Astrocyte (in vitro differentiated cells and primary cell): ENCODE measurements around the gene ATRNL1. TPM values are rescaled to one million over a fixed set of nuclear protein-coding genes. Genes with fewer than 3 reads are reported as not detected.

Experiments used
- DNase-seq: peaks from one replicate; pipeline ENCODE4 v3.0.0-alpha.2; 2010; ENCODE audit warnings: low read depth
- FAIRE-seq: peaks from 2 replicates; lab custom pipeline; 2011; peaks lifted over from hg19 to GRCh38; lab: Jason Lieb, UNC
- H2AFZ ChIP-seq: 2 replicates; pipeline ENCODE4 v1.6.0; 2012; ENCODE audit warnings: low read depth, low read length, inconsistent platforms
- H3K27ac ChIP-seq: 2 replicates; pipeline ENCODE4 v1.5.1; 2011; ENCODE audit warnings: low read depth, low read length, inconsistent platforms
- H3K27me3 ChIP-seq: 2 replicates; pipeline ENCODE4 v1.6.0; 2011; ENCODE audit warnings: low read length, inconsistent platforms; ENCODE audit not compliant: insufficient read depth
- H3K36me3 ChIP-seq: 2 replicates; pipeline ENCODE4 v1.5.1; 2011; ENCODE audit warnings: low read length, inconsistent platforms; ENCODE audit not compliant: insufficient read depth
- H3K4me1 ChIP-seq: 2 replicates; pipeline ENCODE4 v1.5.1; 2011; ENCODE audit warnings: low read length, inconsistent platforms; ENCODE audit not compliant: insufficient read depth
- H3K4me2 ChIP-seq: 2 replicates; pipeline ENCODE4 v1.6.0; 2012; ENCODE audit warnings: low read length, inconsistent platforms
- H3K4me3 ChIP-seq: 2 replicates; pipeline ENCODE4 v1.5.1; 2011; ENCODE audit warnings: low read depth, mild to moderate bottlenecking, low read length, inconsistent platforms; ENCODE audit not compliant: insufficient read depth
- H3K79me2 ChIP-seq: 2 replicates; pipeline ENCODE4 v1.6.0; 2012; ENCODE audit warnings: mild to moderate bottlenecking, low read length, inconsistent platforms; ENCODE audit not compliant: insufficient read depth
- H3K9ac ChIP-seq: 2 replicates; pipeline ENCODE4 v1.6.0; 2012; ENCODE audit warnings: mild to moderate bottlenecking, low read length, inconsistent platforms
- H3K9me3 ChIP-seq: 2 replicates; pipeline ENCODE4 v1.5.1; 2012; ENCODE audit warnings: low read depth, mild to moderate bottlenecking, low read length, inconsistent platforms; ENCODE audit not compliant: insufficient read depth
- H4K20me1 ChIP-seq: 2 replicates; pipeline ENCODE4 v1.6.0; 2012; ENCODE audit warnings: low read length, inconsistent platforms; ENCODE audit not compliant: insufficient read depth
- H3K27ac Mint-ChIP-seq: one replicate; pipeline ENCODE4 v1.8.0; 2021; ENCODE audit warnings: mild to moderate bottlenecking, mixed read lengths; ENCODE audit not compliant: unreplicated experiment
- H3K27me3 Mint-ChIP-seq: one replicate; pipeline ENCODE4 v1.8.0; 2021; ENCODE audit warnings: low read depth, mixed read lengths; ENCODE audit not compliant: unreplicated experiment
- H3K36me3 Mint-ChIP-seq: one replicate; pipeline ENCODE4 v1.8.0; 2021; ENCODE audit warnings: low read depth, mixed read lengths; ENCODE audit not compliant: unreplicated experiment
- H3K4me1 Mint-ChIP-seq: one replicate; pipeline ENCODE4 v1.8.0; 2021; ENCODE audit warnings: low read depth, mixed read lengths; ENCODE audit not compliant: unreplicated experiment
- H3K4me3 Mint-ChIP-seq: one replicate; pipeline ENCODE4 v1.8.0; 2021; ENCODE audit warnings: mild to moderate bottlenecking, moderate library complexity, mixed read lengths; ENCODE audit not compliant: unreplicated experiment
- H3K9me3 Mint-ChIP-seq: one replicate; pipeline ENCODE4 v1.8.0; 2021; ENCODE audit warnings: mild to moderate bottlenecking, mixed read lengths; ENCODE audit not compliant: unreplicated experiment
- EZH2 ChIP-seq: IDR thresholded peaks from 2 replicates; pipeline ENCODE4 v1.6.1; 2012; ENCODE audit warnings: mild to moderate bottlenecking, low read length, inconsistent platforms; ENCODE audit not compliant: insufficient read depth
- total RNA-seq: library from RNA; stranded (reverse); gene quantifications from 2 replicates; pipeline ENCODE4 v1.2.1, GENCODE V29; 2021
- TF ChIP-seq, protein P1 (sequence below): IDR thresholded peaks from 2 replicates; pipeline ENCODE4 v1.5.1; 2011; ENCODE audit warnings: low read depth, mild to moderate bottlenecking, inconsistent platforms, low read length, moderate library complexity; ENCODE audit not compliant: insufficient read depth

ATRNL1 gene
- total RNA-seq, 1 donor from 2014 or later: 17.5 TPM

DNA sequence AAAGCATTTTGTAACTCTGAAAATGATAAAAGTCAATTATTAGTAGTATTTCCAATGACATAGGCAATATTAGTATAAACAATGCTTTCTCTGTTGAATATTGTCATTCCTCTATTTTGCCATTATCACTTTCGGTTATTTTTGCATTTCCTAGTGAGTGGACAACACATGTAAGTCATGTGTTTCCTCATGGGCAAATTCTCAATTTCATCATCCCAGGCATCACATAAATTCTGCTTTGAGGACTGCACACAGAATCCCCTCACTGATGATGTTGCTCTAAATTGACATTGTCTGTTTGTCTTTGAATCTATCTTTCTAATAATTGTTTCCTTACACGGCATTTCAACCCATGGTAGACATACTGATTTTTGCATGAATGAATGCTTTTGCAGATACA lies 842.6 kb downstream of the ATRNL1 start:
- Histone ChIP-seq H3K4me3 (no peak overlapping the region), H3K9me3 (no peaks in the 10 kb centered on the region), H2AFZ (no peak overlapping the region), H3K27ac (no peak overlapping the region), H3K4me1 (peaks cover 15% of the 10 kb centered on the region), H3K27me3 (no peaks in the 10 kb centered on the region), H3K9ac (no peak overlapping the region), H3K4me2 (no peak overlapping the region), H4K20me1 (no peaks in the 10 kb centered on the region), H3K79me2 (no peaks in the 10 kb centered on the region), H3K36me3 (no peaks in the 10 kb centered on the region)
- peaks cover 17% of the 10 kb centered on the region for H3K4me1 Mint-ChIP-seq
- H3K27me3 Mint-ChIP-seq: peaks cover 3% of the 10 kb centered on the region
- no peak for TF ChIP-seq EZH2
- TF ChIP-seq, protein P1, sequence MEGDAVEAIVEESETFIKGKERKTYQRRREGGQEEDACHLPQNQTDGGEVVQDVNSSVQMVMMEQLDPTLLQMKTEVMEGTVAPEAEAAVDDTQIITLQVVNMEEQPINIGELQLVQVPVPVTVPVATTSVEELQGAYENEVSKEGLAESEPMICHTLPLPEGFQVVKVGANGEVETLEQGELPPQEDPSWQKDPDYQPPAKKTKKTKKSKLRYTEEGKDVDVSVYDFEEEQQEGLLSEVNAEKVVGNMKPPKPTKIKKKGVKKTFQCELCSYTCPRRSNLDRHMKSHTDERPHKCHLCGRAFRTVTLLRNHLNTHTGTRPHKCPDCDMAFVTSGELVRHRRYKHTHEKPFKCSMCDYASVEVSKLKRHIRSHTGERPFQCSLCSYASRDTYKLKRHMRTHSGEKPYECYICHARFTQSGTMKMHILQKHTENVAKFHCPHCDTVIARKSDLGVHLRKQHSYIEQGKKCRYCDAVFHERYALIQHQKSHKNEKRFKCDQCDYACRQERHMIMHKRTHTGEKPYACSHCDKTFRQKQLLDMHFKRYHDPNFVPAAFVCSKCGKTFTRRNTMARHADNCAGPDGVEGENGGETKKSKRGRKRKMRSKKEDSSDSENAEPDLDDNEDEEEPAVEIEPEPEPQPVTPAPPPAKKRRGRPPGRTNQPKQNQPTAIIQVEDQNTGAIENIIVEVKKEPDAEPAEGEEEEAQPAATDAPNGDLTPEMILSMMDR: no peak
- FAIRE-seq (no peak), DNase-seq (no peak)
- no peak overlapping the region for H3K4me3 Mint-ChIP-seq
- no peak overlapping the region for H3K27ac Mint-ChIP-seq
- H3K9me3 Mint-ChIP-seq: peaks cover 8% of the 10 kb centered on the region
- no peaks in the 10 kb centered on the region for H3K36me3 Mint-ChIP-seq

DNA sequence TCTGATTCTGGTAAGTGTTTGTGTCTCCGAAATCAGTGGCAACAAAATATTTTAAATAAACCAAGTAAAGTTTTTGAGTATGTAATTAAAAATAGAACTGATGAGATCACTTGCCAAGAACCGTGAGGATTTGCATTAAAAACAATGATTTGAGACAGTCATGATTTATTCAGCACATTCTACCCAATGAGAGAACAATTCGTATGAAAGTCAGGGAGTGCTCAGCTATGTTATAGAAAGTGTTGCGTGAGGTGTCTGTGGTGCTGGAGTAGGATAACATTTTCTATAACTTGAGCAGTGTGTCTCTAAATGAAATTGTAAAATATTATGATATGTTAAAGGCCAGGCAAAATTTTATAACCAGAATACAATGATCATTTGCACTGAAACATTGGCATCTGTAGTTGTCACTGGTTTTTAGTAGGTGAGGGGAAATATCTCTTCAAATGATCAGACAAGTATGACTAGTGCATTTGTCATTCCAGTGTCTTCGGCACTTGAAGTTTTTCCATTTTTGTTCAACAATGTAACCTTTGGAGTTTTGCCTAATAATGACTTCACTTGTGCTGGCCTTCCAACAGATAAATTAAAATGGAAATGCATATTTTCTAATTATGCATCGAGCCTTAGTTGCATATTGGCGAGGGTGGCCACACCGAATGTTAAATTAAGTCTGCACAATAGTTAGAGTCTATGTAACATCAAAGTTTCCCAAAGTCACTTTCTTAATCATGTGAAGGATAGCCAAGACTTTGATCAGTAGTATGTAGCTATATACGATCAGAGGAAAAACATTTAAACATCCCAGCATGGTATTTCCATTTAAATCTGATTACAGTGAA lies 844.0 kb downstream of the ATRNL1 start:
- no peaks in the 10 kb centered on the region for H3K79me2 ChIP-seq
- H3K36me3 Mint-ChIP-seq: no peaks in the 10 kb centered on the region
- TF ChIP-seq, protein P1: no peak
- no peak for TF ChIP-seq EZH2
- H3K27ac Mint-ChIP-seq: peak overlapping the region; percentile 95
- peaks cover 8% of the 10 kb centered on the region for H3K9me3 Mint-ChIP-seq
- no peaks in the 10 kb centered on the region for H3K9me3 ChIP-seq
- peak; percentile 99 for FAIRE-seq
- no peaks in the 10 kb centered on the region for H4K20me1 ChIP-seq
- peak overlapping the region; percentile 70 for H3K27ac ChIP-seq
- no peak overlapping the region for H2AFZ ChIP-seq
- peak overlapping the region; percentile 48 for H3K9ac ChIP-seq
- peaks cover 3% of the 10 kb centered on the region for H3K27me3 Mint-ChIP-seq
- H3K4me1 ChIP-seq: peaks cover 15% of the 10 kb centered on the region
- no peaks in the 10 kb centered on the region for H3K27me3 ChIP-seq
- no peak overlapping the region for H3K4me3 ChIP-seq
- peak overlapping the region; percentile 69 for H3K4me2 ChIP-seq
- H3K36me3 ChIP-seq: no peaks in the 10 kb centered on the region
- peaks cover 19% of the 10 kb centered on the region for H3K4me1 Mint-ChIP-seq
- DNase-seq: peak; percentile 73
- no peak overlapping the region for H3K4me3 Mint-ChIP-seq

GRCh38 chr10:115937768-115938056 lies 844.5 kb downstream of the ATRNL1 start:
- Histone ChIP-seq H3K4me3 (no peak overlapping the region), H3K4me1 (peaks cover 15% of the 10 kb centered on the region), H3K27me3 (no peaks in the 10 kb centered on the region), H4K20me1 (no peaks in the 10 kb centered on the region), H3K79me2 (no peaks in the 10 kb centered on the region), H3K9ac (peak overlapping the region; percentile 48), H3K27ac (peak overlapping the region; percentile 70), H3K9me3 (no peaks in the 10 kb centered on the region), H2AFZ (no peak overlapping the region), H3K36me3 (no peaks in the 10 kb centered on the region), H3K4me2 (peak overlapping the region; percentile 69)
- FAIRE-seq (peak; percentile 37), DNase-seq (no peak)
- peaks cover 8% of the 10 kb centered on the region for H3K9me3 Mint-ChIP-seq
- no peaks in the 10 kb centered on the region for H3K36me3 Mint-ChIP-seq
- no peak for TF ChIP-seq EZH2
- TF ChIP-seq, protein P1: no peak
- peak overlapping the region; percentile 95 for H3K27ac Mint-ChIP-seq
- no peak overlapping the region for H3K4me3 Mint-ChIP-seq
- peaks cover 19% of the 10 kb centered on the region for H3K4me1 Mint-ChIP-seq
- peaks cover 3% of the 10 kb centered on the region for H3K27me3 Mint-ChIP-seq
